Neural progenitor cell (in vitro differentiated cells): ENCODE data around the gene ACACA. TPM values are rescaled to one million over a fixed set of nuclear protein-coding genes. Genes with fewer than 3 reads are reported as not detected.

Source experiments
- DNase-seq: peaks from one replicate; pipeline ENCODE4 v3.0.0-alpha.2; 2016; ENCODE audit warnings: low spot score
- H2AFZ ChIP-seq: fragments of 200-600 bp; sonication (generic); replicated peaks from 2 replicates; pipeline ENCODE4 v1.6.1; 2016; ENCODE audit warnings: antibody characterized with exemption
- H3F3A ChIP-seq: fragments of 200-600 bp; sonication (generic); 2 replicates; pipeline ENCODE4 v1.6.1; 2016; ENCODE audit warnings: antibody characterized with exemption, low read depth
- H3K27ac ChIP-seq: fragments of 200-600 bp; sonication (generic); 2 replicates; pipeline ENCODE4 v1.5.1; 2016; ENCODE audit warnings: mild to moderate bottlenecking
- H3K27me3 ChIP-seq: fragments of 200-600 bp; sonication (generic); 2 replicates; pipeline ENCODE4 v1.6.1; 2016; ENCODE audit warnings: mild to moderate bottlenecking, moderate library complexity
- H3K36me3 ChIP-seq: fragments of 200-600 bp; sonication (generic); 2 replicates; pipeline ENCODE4 v1.5.1; 2016
- H3K4me1 ChIP-seq: fragments of 200-600 bp; sonication (generic); 2 replicates; pipeline ENCODE4 v1.6.1; 2016; ENCODE audit warnings: mixed run types
- H3K4me2 ChIP-seq: fragments of 200-600 bp; sonication (generic); 2 replicates; pipeline ENCODE4 v1.6.1; 2016
- H3K4me3 ChIP-seq: fragments of 200-600 bp; sonication (generic); 2 replicates; pipeline ENCODE4 v1.5.1; 2016
- H3K79me2 ChIP-seq: fragments of 200-600 bp; sonication (generic); 2 replicates; pipeline ENCODE4 v1.6.1; 2016; ENCODE audit warnings: low read depth
- H3K9ac ChIP-seq: fragments of 200-600 bp; sonication (generic); 2 replicates; pipeline ENCODE4 v1.6.1; 2016
- H3K9me3 ChIP-seq: fragments of 200-600 bp; sonication (generic); 2 replicates; pipeline ENCODE4 v1.5.1; 2016; ENCODE audit warnings: low read depth
- H4K20me1 ChIP-seq: fragments of 200-600 bp; sonication (generic); 2 replicates; pipeline ENCODE4 v1.6.1; 2016; ENCODE audit warnings: low read depth
- H3K27ac Mint-ChIP-seq: 3 replicates; pipeline ENCODE4 v1.8.0; 2021; ENCODE audit warnings: mixed read lengths
- H3K27me3 Mint-ChIP-seq: 2 replicates; pipeline ENCODE4 v1.8.0; 2022; ENCODE audit warnings: low read depth, mild to moderate bottlenecking, inconsistent platforms, moderate library complexity, mixed read lengths; ENCODE audit not compliant: insufficient read depth
- H3K36me3 Mint-ChIP-seq: 3 replicates; pipeline ENCODE4 v1.8.0; 2021; ENCODE audit warnings: mixed read lengths
- H3K4me1 Mint-ChIP-seq: 3 replicates; pipeline ENCODE4 v1.8.0; 2021; ENCODE audit warnings: mixed read lengths
- H3K4me3 Mint-ChIP-seq: 3 replicates; pipeline ENCODE4 v1.8.0; 2021; ENCODE audit warnings: mild to moderate bottlenecking, moderate library complexity, mixed read lengths
- H3K9me3 Mint-ChIP-seq: 3 replicates; pipeline ENCODE4 v1.8.0; 2020; ENCODE audit warnings: mixed read lengths
- EZH2 ChIP-seq: fragments of 200-600 bp; sonication (generic); IDR thresholded peaks from 2 replicates; pipeline ENCODE4 v1.6.1; 2017; ENCODE audit warnings: antibody characterized with exemption, mild to moderate bottlenecking, moderate library complexity
- EZH2phosphoT487 ChIP-seq: fragments of 200-600 bp; sonication (generic); IDR thresholded peaks from 2 replicates; pipeline ENCODE4 v1.6.1; 2017; ENCODE audit warnings: antibody characterized with exemption
- total RNA-seq: library from RNA; depleted of rRNA; stranded (reverse); fragments of >200 nt; gene quantifications from 2 replicates; pipeline ENCODE4 v1.2.3, GENCODE V29; 2015; ENCODE audit warnings: low replicate concordance
- TF ChIP-seq, protein P1 (sequence below): fragments of 200-600 bp; sonication (generic); IDR thresholded peaks from 2 replicates; pipeline ENCODE4 v1.5.1; 2017; ENCODE audit warnings: antibody characterized with exemption, mild to moderate bottlenecking

ACACA gene
- total RNA-seq, 1 donor from 2014 or later, result 88.6 TPM

DNA sequence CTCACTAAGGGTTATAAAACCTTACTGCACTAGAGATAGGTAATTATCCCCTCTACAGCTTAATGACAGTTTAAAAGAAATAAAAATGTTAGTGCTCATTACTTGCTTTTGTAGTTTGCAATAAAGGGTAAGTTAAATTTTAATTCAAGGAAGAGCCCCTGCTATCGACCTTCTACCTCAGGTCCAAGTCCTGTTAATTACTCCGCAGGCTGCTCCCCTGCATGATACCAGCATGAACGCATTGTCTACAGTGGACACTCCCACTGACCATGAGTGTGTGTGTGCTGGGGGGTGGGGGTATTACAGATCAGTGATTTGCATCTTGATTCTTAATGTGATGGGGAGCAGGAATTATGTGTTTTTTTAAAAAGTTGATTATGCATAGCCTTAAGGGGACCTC is 354.8 kb downstream of the ACACA start:
- Mint-ChIP-seq H3K9me3 (no peaks in the 10 kb centered on the region), H3K4me3 (no peak overlapping the region), H3K27ac (no peak overlapping the region), H3K4me1 (peaks cover 43% of the 10 kb centered on the region), H3K27me3 (peaks cover 3% of the 10 kb centered on the region), H3K36me3 (peaks cover 11% of the 10 kb centered on the region)
- no peaks in the 10 kb centered on the region for H3K36me3 ChIP-seq
- no peaks in the 10 kb centered on the region for H3K79me2 ChIP-seq
- H4K20me1 ChIP-seq, result no peaks in the 10 kb centered on the region
- TF ChIP-seq EZH2phosphoT487 (no peak), EZH2 (no peak)
- TF ChIP-seq, protein P1, sequence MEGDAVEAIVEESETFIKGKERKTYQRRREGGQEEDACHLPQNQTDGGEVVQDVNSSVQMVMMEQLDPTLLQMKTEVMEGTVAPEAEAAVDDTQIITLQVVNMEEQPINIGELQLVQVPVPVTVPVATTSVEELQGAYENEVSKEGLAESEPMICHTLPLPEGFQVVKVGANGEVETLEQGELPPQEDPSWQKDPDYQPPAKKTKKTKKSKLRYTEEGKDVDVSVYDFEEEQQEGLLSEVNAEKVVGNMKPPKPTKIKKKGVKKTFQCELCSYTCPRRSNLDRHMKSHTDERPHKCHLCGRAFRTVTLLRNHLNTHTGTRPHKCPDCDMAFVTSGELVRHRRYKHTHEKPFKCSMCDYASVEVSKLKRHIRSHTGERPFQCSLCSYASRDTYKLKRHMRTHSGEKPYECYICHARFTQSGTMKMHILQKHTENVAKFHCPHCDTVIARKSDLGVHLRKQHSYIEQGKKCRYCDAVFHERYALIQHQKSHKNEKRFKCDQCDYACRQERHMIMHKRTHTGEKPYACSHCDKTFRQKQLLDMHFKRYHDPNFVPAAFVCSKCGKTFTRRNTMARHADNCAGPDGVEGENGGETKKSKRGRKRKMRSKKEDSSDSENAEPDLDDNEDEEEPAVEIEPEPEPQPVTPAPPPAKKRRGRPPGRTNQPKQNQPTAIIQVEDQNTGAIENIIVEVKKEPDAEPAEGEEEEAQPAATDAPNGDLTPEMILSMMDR, result no peak
- H3K9me3 ChIP-seq, result no peaks in the 10 kb centered on the region
- H3K4me1 ChIP-seq, result peaks cover 5% of the 10 kb centered on the region
- no peak for DNase-seq
- no peak overlapping the region for H3K4me3 ChIP-seq
- no peaks in the 10 kb centered on the region for H3F3A ChIP-seq
- no peak overlapping the region for H2AFZ ChIP-seq
- H3K27ac ChIP-seq, result no peak overlapping the region
- H3K27me3 ChIP-seq, result no peaks in the 10 kb centered on the region
- no peak overlapping the region for H3K9ac ChIP-seq
- no peak overlapping the region for H3K4me2 ChIP-seq

DNA sequence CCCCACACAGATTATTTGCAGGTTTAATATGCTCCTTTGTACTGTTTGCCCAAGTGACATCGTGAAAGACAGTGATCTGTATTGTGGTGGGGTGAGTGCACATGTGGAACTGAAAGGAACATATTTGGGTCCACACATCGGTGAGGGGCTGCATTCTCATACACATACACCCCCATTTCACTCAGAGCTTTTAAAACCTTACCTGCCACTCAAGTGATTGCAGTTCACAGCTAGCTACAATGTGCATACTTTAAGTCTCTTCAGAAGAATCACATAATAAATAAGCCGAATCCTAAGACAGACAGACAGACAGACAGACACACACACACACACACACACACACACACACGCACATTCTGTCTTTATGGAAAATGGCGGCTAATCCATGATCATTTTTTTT is 355.3 kb downstream of the ACACA start:
- H3K36me3 Mint-ChIP-seq, result peaks cover 8% of the 10 kb centered on the region
- no peaks in the 10 kb centered on the region for H4K20me1 ChIP-seq
- no peaks in the 10 kb centered on the region for H3F3A ChIP-seq
- H3K4me2 ChIP-seq, result no peak overlapping the region
- peaks cover 3% of the 10 kb centered on the region for H3K27me3 Mint-ChIP-seq
- H3K27me3 ChIP-seq, result no peaks in the 10 kb centered on the region
- no peaks in the 10 kb centered on the region for H3K79me2 ChIP-seq
- H3K9ac ChIP-seq, result no peak overlapping the region
- H3K27ac ChIP-seq, result no peak overlapping the region
- no peaks in the 10 kb centered on the region for H3K36me3 ChIP-seq
- no peak overlapping the region for H3K4me3 ChIP-seq
- no peak for DNase-seq
- no peak overlapping the region for H2AFZ ChIP-seq
- H3K4me3 Mint-ChIP-seq, result no peak overlapping the region
- H3K9me3 Mint-ChIP-seq, result no peaks in the 10 kb centered on the region
- H3K27ac Mint-ChIP-seq, result no peak overlapping the region
- H3K9me3 ChIP-seq, result no peaks in the 10 kb centered on the region
- H3K4me1 Mint-ChIP-seq, result peaks cover 48% of the 10 kb centered on the region
- H3K4me1 ChIP-seq, result peaks cover 5% of the 10 kb centered on the region
- TF ChIP-seq EZH2phosphoT487 (no peak), EZH2 (no peak)
- TF ChIP-seq, protein P1, result no peak

DNA sequence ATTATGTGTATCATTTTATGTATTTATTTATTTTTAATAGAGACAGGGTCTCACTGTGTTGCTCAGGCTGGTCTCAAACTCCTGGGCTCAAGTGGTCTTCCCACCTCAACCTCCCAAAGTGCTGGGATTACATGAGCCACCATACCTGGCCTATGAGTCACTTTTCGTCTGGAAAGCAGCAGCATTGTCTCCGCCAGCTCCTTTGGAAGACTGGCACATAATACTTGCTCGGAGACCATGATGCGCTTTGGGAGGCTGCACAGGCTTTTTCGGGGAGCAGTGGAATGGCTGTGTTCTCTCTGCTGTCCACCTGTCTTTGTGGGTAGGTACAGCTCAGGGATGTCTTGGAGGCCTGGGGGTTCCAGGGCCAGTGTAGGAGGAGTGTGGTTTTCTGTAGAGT is 355.7 kb downstream of the ACACA start:
- Mint-ChIP-seq H3K9me3 (no peaks in the 10 kb centered on the region), H3K27me3 (peaks cover 3% of the 10 kb centered on the region), H3K4me1 (peaks cover 52% of the 10 kb centered on the region), H3K27ac (no peak overlapping the region), H3K4me3 (no peak overlapping the region), H3K36me3 (peaks cover 5% of the 10 kb centered on the region)
- H3K27me3 ChIP-seq, result no peaks in the 10 kb centered on the region
- H3K9ac ChIP-seq, result no peak overlapping the region
- H3F3A ChIP-seq, result peaks cover 2% of the 10 kb centered on the region
- H3K4me3 ChIP-seq, result no peak overlapping the region
- peaks cover 3% of the 10 kb centered on the region for H4K20me1 ChIP-seq
- DNase-seq, result no peak
- TF ChIP-seq EZH2, result no peak
- TF ChIP-seq, protein P1, result no peak
- no peak for TF ChIP-seq EZH2phosphoT487
- no peaks in the 10 kb centered on the region for H3K36me3 ChIP-seq
- no peak overlapping the region for H3K4me2 ChIP-seq
- H3K27ac ChIP-seq, result no peak overlapping the region
- no peaks in the 10 kb centered on the region for H3K79me2 ChIP-seq
- peaks cover 9% of the 10 kb centered on the region for H3K4me1 ChIP-seq
- no peaks in the 10 kb centered on the region for H3K9me3 ChIP-seq
- no peak overlapping the region for H2AFZ ChIP-seq
